LNCAP (cell line): Measurements from ENCODE around the gene PPP2R3C.

Experiments used
- CTCF ChIP-seq: fragments of 450-650 bp; IDR thresholded peaks from 2 replicates; pipeline ENCODE4 v1.5.1; 2017; ENCODE audit warnings: mild to moderate bottlenecking

Gene PPP2R3C

GRCh38 chr14:35121026-35121886, 534 bp downstream of the PPP2R3C start:
- no peak for TF ChIP-seq CTCF

GRCh38 chr14:35117112-35117511, 4.7 kb downstream of the PPP2R3C start:
- no peak for TF ChIP-seq CTCF

GRCh38 chr14:35116242-35116641, 5.5 kb downstream of the PPP2R3C start:
- no peak for TF ChIP-seq CTCF

- no peak for TF ChIP-seq CTCF
These were observed 7.8 kb downstream of the PPP2R3C start for GRCh38 chr14:35114036-35114435.

GRCh38 chr14:35113308-35113950, 8.4 kb downstream of the PPP2R3C start:
- TF ChIP-seq CTCF = no peak

- no peak for TF ChIP-seq CTCF
These were observed 9.1 kb downstream of the PPP2R3C start for GRCh38 chr14:35112641-35113040.

- TF ChIP-seq CTCF = no peak
These were observed 13.9 kb downstream of the PPP2R3C start for GRCh38 chr14:35107866-35108265.
